ENCODE results near the gene COL1A1.

The COL1A1 gene

GRCh38 chr17:50205111-50205962 is 3.9 kb upstream of the COL1A1 start:
- no peak overlapping the region for H3K27ac ChIP-seq
- no peaks in the 10 kb centered on the region for H3K4me1 ChIP-seq
- no peak for TF ChIP-seq CTCF (IDR thresholded peaks at IDR 0.05)
- no peak overlapping the region for H3K9ac ChIP-seq
- H3K4me2 ChIP-seq (ENCODE audit: low read length) = no peak overlapping the region
- no peak overlapping the region for H2AFZ ChIP-seq
- H3K4me3 ChIP-seq (ENCODE audit: low read depth, low read length) = no peak overlapping the region
- no peaks in the 10 kb centered on the region for H3K79me2 ChIP-seq
- peaks cover 5% of the 10 kb centered on the region for H3K27me3 ChIP-seq (ENCODE audit: control insufficient read depth, insufficient read depth, low read length)
- no peaks in the 10 kb centered on the region for H3K36me3 ChIP-seq (ENCODE audit: control insufficient read depth, insufficient read depth, low read length)
- no peaks in the 10 kb centered on the region for H3K9me3 ChIP-seq (ENCODE audit: control insufficient read depth, low read length)

GRCh38 chr17:50204431-50204830 is 3.0 kb upstream of the COL1A1 start:
- peaks cover 5% of the 10 kb centered on the region for H3K27me3 ChIP-seq (ENCODE audit: control insufficient read depth, insufficient read depth, low read length)
- no peak overlapping the region for H3K4me2 ChIP-seq (ENCODE audit: low read length)
- no peak overlapping the region for H3K27ac ChIP-seq
- H3K36me3 ChIP-seq (ENCODE audit: control insufficient read depth, insufficient read depth, low read length) = no peaks in the 10 kb centered on the region
- no peak overlapping the region for H3K9ac ChIP-seq
- no peak overlapping the region for H2AFZ ChIP-seq
- H3K4me1 ChIP-seq = no peaks in the 10 kb centered on the region
- no peak overlapping the region for H3K4me3 ChIP-seq (ENCODE audit: low read depth, low read length)
- no peaks in the 10 kb centered on the region for H3K79me2 ChIP-seq
- no peak for TF ChIP-seq CTCF (IDR thresholded peaks at IDR 0.05)
- no peaks in the 10 kb centered on the region for H3K9me3 ChIP-seq (ENCODE audit: control insufficient read depth, low read length)

- H3K4me3 ChIP-seq (ENCODE audit: low read depth, low read length) = no peak overlapping the region
- H3K4me1 ChIP-seq = no peaks in the 10 kb centered on the region
- no peak overlapping the region for H3K27ac ChIP-seq
- H3K4me2 ChIP-seq (ENCODE audit: low read length) = no peak overlapping the region
- H3K27me3 ChIP-seq (ENCODE audit: control insufficient read depth, insufficient read depth, low read length) = peaks cover 5% of the 10 kb centered on the region
- no peak for TF ChIP-seq CTCF (IDR thresholded peaks at IDR 0.05)
- no peaks in the 10 kb centered on the region for H3K36me3 ChIP-seq (ENCODE audit: control insufficient read depth, insufficient read depth, low read length)
- H3K79me2 ChIP-seq = no peaks in the 10 kb centered on the region
- no peak overlapping the region for H2AFZ ChIP-seq
- H3K9me3 ChIP-seq (ENCODE audit: control insufficient read depth, low read length) = no peaks in the 10 kb centered on the region
- no peak overlapping the region for H3K9ac ChIP-seq
Observed at GRCh38 chr17:50203604-50204345, 2.3 kb upstream of the COL1A1 start.

- Histone ChIP-seq H3K36me3 (ENCODE audit: control insufficient read depth, insufficient read depth, low read length) (no peaks in the 10 kb centered on the region), H2AFZ (no peak overlapping the region), H3K4me2 (ENCODE audit: low read length) (no peak overlapping the region), H3K27me3 (ENCODE audit: control insufficient read depth, insufficient read depth, low read length) (peaks cover 5% of the 10 kb centered on the region), H3K4me3 (ENCODE audit: low read depth, low read length) (no peak overlapping the region), H3K27ac (no peak overlapping the region), H3K4me1 (no peaks in the 10 kb centered on the region), H3K79me2 (no peaks in the 10 kb centered on the region), H3K9ac (no peak overlapping the region), H3K9me3 (ENCODE audit: control insufficient read depth, low read length) (no peaks in the 10 kb centered on the region)
- no peak for TF ChIP-seq CTCF (IDR thresholded peaks at IDR 0.05)
Observed at GRCh38 chr17:50203086-50203485, 1.7 kb upstream of the COL1A1 start.

All from parathyroid adenoma (tissue), 2 donors.